Body of pancreas (tissue), 4 donors: ENCODE measurements around the gene SLC6A8. TPM values are rescaled to one million over a fixed set of nuclear protein-coding genes. Genes with fewer than 3 reads are reported as not detected.

Experiments used
- ATAC-seq: fragments of 150-250 bp; one replicate; pipeline ENCODE4 v1.9.1; 2016
- DNase-seq, 4 donors: peaks; one replicate each; pipeline ENCODE4 v3.0.0-alpha.2; 2019
- H3K27ac ChIP-seq, 4 donors: fragments of 200-600 bp; sonication (generic); 1 replicate in 3 of 4; 2 replicates in 1 of 4; pipeline versions ENCODE4 v1.5.1 to v1.6.1; 2016 to 2019; ENCODE audit warnings: mild to moderate bottlenecking in 1 of 4, mixed read lengths in 1 of 4, moderate library complexity in 1 of 4
- H3K27me3 ChIP-seq, 2 donors: fragments of 200-600 bp; sonication (generic); one replicate each; pipeline ENCODE4 v1.6.0; 2016; ENCODE audit warnings: mild to moderate bottlenecking in 1 of 2
- H3K36me3 ChIP-seq, 2 donors: fragments of 200-600 bp; sonication (generic); replicated peaks in 1 of 2; 2 replicates each; pipeline ENCODE4 v1.5.1; 2016; ENCODE audit warnings: low read depth in 2 of 2; ENCODE audit not compliant: insufficient read depth in 1 of 2
- H3K4me1 ChIP-seq: fragments of 200-600 bp; sonication (generic); one replicate; pipeline ENCODE4 v1.6.0; 2016
- H3K4me3 ChIP-seq, 2 donors: fragments of 200-600 bp; sonication (generic); 1 replicate in 1 of 2; 2 replicates in 1 of 2; pipeline ENCODE4 v1.5.1; 2016 to 2019
- H3K9me3 ChIP-seq, 3 donors: fragments of 200-600 bp; sonication (generic); 1 replicate in 2 of 3; 2 replicates in 1 of 3; pipeline ENCODE4 v1.5.1; 2016
- POLR2A ChIP-seq, 3 donors: fragments of 450-650 bp; IDR thresholded peaks; one replicate each; pipeline ENCODE4 v1.6.1; 2016; ENCODE audit warnings: antibody characterized with exemption in 3 of 3, mild to moderate bottlenecking in 2 of 3
- WGBS, 2 donors: methylation state at CpG; one replicate each; pipeline ENCODE4 v1.1.5; 2017; 5-methylcytosine and 5-hydroxymethylcytosine counted together
- intact Hi-C: fragments of 100-400 bp; cut with DNase I; formaldehyde crosslinking; loops from one replicate; pipeline ENCODE4 v1.15.1; 2023
- total RNA-seq, 2 donors: library from RNA; depleted of rRNA; stranded (reverse); fragments of >200 nt; gene quantifications; one replicate each; pipeline ENCODE4 v1.1.0, GENCODE V29; 2016
- TF ChIP-seq, protein P1 (sequence below), 7 experiments: fragments of 450-650 bp in 4 of 7; fragments of 200-600 bp in 3 of 7; sonication (generic) in 3 of 7; IDR thresholded peaks; one replicate each; pipeline ENCODE4 v1.5.1; 2016 to 2019; ENCODE audit warnings: antibody characterized with exemption in 7 of 7

SLC6A8 gene
- total RNA-seq, 2 donors from 2014 or later, result 11.7 to 18.5 TPM

DNA sequence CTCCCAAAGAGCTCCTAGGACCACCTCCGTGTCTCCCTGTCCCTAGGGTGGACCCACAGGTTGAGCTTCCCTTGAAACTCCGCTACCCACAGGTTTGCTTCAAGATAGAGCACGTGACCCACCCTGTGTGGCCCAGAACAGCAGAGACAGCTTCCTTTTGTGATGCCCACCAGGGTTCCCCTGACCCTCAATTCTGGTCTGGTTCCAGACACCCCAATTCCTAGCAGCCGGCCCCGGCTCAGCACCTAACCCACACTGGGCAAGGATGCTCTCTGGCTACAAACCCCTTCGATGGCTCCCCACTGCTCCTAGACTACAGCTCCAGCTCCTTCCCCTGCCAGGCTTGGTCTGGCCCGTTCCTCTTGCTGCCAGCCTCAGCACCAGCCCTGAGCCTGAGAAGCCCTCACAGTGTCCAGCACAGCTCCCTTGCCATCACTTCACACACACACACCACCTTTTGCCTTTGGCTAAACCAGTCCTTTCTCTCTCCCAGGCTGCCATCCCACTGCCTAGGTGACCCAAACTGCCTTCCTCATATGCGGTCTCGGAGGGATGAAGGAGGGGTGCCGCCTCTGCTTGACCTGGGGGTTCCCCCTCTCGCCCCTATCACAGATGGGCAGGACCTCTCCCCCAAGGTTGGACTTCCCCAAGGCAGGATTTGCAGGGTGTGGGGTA is 20.3 kb upstream of the SLC6A8 start:
- WGBS, 2 donors, result 62 to 66% methylated on average over 2 to 10 of the region's 11 CpGs
- intact Hi-C loops, result no loop called here
- H3K4me1 ChIP-seq, result no peaks in the 10 kb centered on the region
- DNase-seq (no peak), ATAC-seq (peak; percentile 40)
- no peaks in the 10 kb centered on the region for H3K27me3 ChIP-seq
- TF ChIP-seq POLR2A (IDR thresholded peaks at IDR 0.05), result no peak
- TF ChIP-seq, protein P1, sequence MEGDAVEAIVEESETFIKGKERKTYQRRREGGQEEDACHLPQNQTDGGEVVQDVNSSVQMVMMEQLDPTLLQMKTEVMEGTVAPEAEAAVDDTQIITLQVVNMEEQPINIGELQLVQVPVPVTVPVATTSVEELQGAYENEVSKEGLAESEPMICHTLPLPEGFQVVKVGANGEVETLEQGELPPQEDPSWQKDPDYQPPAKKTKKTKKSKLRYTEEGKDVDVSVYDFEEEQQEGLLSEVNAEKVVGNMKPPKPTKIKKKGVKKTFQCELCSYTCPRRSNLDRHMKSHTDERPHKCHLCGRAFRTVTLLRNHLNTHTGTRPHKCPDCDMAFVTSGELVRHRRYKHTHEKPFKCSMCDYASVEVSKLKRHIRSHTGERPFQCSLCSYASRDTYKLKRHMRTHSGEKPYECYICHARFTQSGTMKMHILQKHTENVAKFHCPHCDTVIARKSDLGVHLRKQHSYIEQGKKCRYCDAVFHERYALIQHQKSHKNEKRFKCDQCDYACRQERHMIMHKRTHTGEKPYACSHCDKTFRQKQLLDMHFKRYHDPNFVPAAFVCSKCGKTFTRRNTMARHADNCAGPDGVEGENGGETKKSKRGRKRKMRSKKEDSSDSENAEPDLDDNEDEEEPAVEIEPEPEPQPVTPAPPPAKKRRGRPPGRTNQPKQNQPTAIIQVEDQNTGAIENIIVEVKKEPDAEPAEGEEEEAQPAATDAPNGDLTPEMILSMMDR (IDR thresholded peaks at IDR 0.05), result no peak
- no peaks in the 10 kb centered on the region for H3K36me3 ChIP-seq
- H3K9me3 ChIP-seq, result no peaks in the 10 kb centered on the region
- H3K4me3 ChIP-seq, result no peak overlapping the region
- no peak overlapping the region for H3K27ac ChIP-seq

DNA sequence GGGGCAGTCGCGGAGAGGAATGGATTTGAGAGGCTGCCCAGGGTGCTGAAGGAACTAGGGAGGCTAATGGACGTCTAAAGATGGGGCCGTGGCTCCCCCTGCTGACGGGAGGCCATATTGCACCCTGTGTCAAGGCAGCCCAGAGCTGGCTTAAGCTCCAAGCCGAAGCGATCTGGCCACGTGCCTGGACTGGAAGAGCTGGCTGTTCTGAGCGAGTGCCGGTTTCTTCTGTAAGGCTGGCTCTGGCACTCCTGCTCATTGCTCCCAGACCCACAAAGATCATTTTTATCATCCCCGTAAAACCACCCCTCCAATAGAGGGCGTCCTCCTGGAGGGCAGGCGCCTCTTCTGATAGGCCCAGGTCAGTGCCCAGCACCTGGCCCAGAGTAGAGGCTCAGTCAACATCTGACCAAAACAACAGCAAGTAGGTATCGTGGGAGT is 19.8 kb upstream of the SLC6A8 start:
- intact Hi-C loops, result no loop called here

DNA sequence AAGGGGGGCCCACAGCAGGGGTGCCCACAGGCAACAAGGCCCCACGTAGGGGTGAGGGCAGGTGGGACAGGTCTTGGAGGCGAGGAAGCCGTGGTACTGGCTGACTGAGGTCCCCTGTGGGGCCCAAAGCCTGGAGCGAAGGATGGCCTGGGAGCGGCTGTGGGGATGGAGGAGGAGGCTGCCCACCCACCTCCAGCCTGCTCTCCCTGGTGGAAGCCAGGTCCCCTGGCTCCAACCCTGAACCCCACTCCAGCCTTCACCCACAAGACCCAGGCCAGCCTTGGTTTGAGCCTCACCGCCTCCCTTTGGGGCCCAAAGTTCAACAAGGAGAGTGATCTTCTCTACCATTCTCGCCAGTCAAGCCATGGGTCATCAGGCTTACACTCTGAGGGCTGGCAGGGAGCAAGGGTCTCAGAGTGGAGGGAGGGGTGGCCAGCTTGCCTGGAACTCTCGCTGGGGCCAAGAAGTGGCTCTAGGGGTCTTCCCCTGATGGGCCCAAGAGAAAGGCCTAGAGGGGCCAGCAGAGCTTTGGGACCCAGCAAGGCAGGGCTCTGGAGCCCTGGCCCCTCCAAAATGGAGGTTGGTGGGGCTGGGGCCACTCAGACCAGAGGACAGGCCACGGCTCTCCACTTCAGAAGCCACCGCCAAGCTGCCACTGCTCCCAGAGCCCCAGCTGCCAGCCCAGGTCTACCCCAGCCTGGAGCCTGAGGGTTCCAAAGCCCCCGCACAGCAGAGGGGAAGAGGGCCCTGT is 19.1 kb upstream of the SLC6A8 start:
- no peaks in the 10 kb centered on the region for H3K4me1 ChIP-seq
- H3K27ac ChIP-seq, result no peak overlapping the region
- intact Hi-C loops, result no loop called here
- ATAC-seq (no peak), DNase-seq (no peak)
- no peak overlapping the region for H3K4me3 ChIP-seq
- TF ChIP-seq, protein P1 (IDR thresholded peaks at IDR 0.05), result no peak
- no peak for TF ChIP-seq POLR2A (IDR thresholded peaks at IDR 0.05)
- WGBS, 2 donors, result 75% methylated on average over 5 of the region's 11 CpGs; no CpG with 5 or more reads in 1 of the 2 donors
- H3K36me3 ChIP-seq, result no peaks in the 10 kb centered on the region
- H3K9me3 ChIP-seq, result no peaks in the 10 kb centered on the region
- H3K27me3 ChIP-seq, result no peaks in the 10 kb centered on the region

More for the DNA sequence above, 19.8 kb upstream of the SLC6A8 start:
- no peak overlapping the region for H3K4me3 ChIP-seq
- no peaks in the 10 kb centered on the region for H3K9me3 ChIP-seq
- TF ChIP-seq, protein P1 (IDR thresholded peaks at IDR 0.05), result peak; percentile 30 to 83 (median 71)
- no peak for TF ChIP-seq POLR2A (IDR thresholded peaks at IDR 0.05)
- H3K4me1 ChIP-seq, result no peaks in the 10 kb centered on the region
- ATAC-seq, result peak; percentile 94
- H3K27ac ChIP-seq, result no peak overlapping the region
- H3K27me3 ChIP-seq, result no peaks in the 10 kb centered on the region
- WGBS, 2 donors, result 15% methylated on average over 13 of the region's 14 CpGs; no CpG with 5 or more reads in 1 of the 2 donors
- no peaks in the 10 kb centered on the region for H3K36me3 ChIP-seq
- DNase-seq, result peak; percentile 87 to 92 (median 88)

DNA sequence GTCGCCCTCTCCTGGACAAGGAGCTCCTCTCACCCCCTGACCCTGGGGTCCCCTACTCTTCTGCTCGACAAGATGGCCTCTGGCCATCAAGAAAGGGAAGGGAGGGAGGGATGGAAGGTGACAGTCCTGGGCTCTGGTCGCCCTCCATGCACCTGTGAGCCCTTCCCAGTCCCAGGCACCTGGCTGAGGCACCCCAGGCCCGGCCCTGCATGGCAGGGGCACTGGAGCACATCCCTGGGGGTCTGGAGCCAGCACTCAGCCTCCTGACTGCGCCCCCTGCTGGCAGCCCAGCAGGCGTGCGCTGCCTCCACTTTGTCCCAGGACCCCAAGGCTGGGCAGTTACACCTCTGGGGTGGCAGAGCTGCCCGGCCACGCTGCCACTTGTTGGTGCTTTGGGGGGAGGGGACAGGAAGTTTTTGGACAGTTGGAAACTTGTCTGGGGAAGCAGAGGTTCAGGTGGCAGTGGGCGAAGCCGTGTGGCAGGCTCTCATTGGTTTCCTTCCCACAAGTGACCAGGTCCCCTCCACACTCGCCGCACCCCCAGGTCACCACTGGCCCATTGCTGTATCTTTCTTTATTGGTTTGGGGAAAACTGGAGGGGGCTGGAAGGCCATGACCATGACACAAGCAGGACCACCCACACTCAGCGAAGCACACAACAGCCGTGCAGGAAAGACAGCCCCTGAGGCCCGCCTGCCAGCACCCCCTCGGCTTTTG is 18.4 kb upstream of the SLC6A8 start:
- intact Hi-C loops, result no loop called here
- WGBS, 2 donors, result 52% methylated on average over 6 of the region's 17 CpGs; no CpG with 5 or more reads in 1 of the 2 donors
- no peak for ATAC-seq
- Histone ChIP-seq H3K4me1 (no peaks in the 10 kb centered on the region), H3K27ac (no peak overlapping the region), H3K9me3 (no peaks in the 10 kb centered on the region), H3K36me3 (no peaks in the 10 kb centered on the region), H3K27me3 (no peaks in the 10 kb centered on the region), H3K4me3 (no peak overlapping the region)
- no peak for DNase-seq
- TF ChIP-seq, protein P1 (IDR thresholded peaks at IDR 0.05), result peak; percentile 29 to 55 (median 48)
- no peak for TF ChIP-seq POLR2A (IDR thresholded peaks at IDR 0.05)
